ENCODE results near the gene MYL7. TPM values are rescaled to one million over a fixed set of nuclear protein-coding genes. Genes with fewer than 3 reads are reported as not detected.

MYL7 gene
- polyA plus RNA-seq, 3 donors, result 0.35 to 12.5 (median 4.5) TPM

DNA sequence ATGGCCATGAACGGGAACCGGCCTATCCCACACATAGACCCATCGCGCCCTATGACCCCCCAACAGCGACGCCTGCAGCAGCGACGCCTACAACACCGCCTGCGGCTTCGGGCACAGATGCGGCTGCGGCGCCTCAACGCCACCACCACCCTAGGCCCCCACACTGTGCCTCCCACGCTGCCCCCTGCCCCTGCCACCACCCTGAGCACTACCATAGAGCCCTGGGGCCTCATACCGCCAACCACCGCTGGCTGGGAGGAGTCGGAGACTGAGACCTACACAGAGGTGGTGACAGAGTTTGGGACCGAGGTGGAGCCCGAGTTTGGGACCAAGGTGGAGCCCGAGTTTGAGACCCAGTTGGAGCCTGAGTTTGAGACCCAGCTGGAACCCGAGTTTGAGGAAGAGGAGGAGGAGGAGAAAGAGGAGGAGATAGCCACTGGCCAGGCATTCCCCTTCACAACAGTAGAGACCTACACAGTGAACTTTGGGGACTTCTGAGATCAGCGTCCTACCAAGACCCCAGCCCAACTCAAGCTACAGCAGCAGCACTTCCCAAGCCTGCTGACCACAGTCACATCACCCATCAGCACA, 27.3 kb downstream of the MYL7 start:
- DNase-seq (ENCODE audit: low read depth in 3 of 3, low spot score in 2 of 3), result no peak

DNA sequence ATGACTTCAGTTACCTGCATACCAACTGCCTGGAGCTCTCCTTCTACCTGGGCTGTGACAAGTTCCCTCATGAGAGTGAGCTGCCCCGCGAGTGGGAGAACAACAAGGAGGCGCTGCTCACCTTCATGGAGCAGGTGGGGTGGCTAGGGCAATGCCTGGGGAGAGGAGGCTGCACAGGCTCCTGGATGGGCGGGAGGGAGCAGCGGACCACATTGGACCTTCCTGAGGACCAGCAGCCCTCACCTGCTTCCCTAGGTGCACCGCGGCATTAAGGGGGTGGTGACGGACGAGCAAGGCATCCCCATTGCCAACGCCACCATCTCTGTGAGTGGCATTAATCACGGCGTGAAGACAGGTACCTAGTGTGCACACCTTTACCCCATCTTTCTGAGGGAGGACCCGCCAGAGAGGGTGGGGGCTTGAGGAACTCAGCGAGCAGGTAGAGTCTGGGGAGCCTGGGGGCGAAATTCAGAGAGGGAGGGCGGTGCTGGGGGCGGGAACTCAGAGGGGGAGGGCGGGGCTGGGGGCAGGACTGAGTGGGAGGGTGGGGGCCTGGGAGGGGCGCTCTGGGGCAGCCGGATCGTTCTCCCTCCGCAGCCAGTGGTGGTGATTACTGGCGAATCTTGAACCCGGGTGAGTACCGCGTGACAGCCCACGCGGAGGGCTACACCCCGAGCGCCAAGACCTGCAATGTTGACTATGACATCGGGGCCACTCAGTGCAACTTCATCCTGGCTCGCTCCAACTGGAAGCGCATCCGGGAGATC, 28.0 kb downstream of the MYL7 start:
- no peak for DNase-seq (ENCODE audit: low read depth in 3 of 3, low spot score in 2 of 3)

DNA sequence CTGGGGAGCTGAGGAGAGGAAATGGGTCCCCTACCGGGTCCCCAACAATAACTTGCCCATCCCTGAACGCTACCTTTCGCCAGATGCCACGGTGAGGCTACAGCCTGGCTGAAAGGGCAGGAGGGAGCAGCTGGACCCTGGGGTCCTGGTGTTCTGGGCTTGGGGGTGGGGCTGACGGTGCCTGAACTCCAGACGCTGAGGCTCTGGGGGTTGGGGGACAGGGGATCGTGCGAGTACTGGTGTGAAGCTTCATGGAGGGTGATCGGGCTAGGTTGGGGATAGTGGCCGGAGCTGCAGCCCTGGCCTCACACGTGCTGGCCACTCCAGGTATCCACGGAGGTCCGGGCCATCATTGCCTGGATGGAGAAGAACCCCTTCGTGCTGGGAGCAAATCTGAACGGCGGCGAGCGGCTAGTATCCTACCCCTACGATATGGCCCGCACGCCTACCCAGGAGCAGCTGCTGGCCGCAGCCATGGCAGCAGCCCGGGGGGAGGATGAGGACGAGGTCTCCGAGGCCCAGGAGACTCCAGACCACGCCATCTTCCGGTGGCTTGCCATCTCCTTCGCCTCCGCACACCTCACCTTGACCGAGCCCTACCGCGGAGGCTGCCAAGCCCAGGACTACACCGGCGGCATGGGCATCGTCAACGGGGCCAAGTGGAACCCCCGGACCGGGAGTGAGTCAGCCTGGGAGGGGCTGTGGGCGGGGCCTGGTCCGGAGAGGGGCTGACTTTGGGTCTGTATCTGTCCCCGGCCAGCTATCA, 28.7 kb downstream of the MYL7 start:
- no peak for DNase-seq (ENCODE audit: low read depth in 3 of 3, low spot score in 2 of 3)

DNA sequence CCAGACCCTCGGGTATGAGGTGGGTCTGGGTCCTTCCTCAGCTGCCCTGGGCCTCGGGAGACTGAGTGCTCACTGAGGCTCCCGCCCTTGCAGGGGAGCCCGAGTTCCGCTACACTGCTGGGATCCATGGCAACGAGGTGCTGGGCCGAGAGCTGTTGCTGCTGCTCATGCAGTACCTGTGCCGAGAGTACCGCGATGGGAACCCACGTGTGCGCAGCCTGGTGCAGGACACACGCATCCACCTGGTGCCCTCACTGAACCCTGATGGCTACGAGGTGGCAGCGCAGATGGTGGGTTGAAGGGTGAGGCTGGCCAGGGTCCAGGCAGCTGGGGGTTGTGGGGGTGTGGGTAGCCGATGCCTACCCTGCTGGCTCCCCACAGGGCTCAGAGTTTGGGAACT, 29.4 kb downstream of the MYL7 start:
- DNase-seq (ENCODE audit: low read depth in 3 of 3, low spot score in 2 of 3), result no peak

DNA sequence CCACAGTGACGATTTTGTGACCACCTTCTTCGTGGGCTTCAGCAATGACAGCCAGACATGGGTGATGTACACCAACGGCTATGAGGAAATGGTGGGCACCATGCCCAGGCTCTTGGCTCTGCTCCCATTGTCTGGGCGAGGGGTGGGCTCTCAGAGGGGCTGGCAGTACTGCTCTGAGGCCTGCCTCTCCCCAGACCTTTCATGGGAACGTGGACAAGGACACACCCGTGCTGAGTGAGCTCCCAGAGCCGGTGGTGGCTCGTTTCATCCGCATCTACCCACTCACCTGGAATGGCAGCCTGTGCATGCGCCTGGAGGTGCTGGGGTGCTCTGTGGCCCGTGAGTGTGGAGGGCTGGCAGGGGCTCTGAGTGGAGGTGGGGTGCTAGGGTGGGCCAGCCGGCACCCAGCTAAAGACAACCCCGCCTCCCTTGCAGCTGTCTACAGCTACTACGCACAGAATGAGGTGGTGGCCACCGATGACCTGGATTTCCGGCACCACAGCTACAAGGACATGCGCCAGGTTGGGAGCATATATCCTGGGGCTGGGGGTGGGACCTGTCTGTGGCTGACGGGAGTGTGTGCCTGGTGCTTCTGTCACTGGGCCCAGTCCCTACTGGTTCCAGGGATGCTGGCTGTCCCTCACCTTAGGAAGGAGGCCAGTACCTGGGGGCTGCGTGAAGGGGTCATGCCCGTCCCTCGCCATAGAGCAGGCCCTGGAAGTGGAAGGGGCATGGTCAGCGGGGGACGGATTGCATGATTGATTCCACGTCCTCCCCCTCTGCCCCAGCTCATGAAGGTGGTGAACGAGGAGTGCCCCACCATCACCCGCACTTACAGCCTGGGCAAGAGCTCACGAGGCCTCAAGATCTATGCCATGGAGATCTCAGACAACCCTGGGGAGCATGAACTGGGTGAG, 30.2 kb downstream of the MYL7 start:
- no peak for DNase-seq (ENCODE audit: low read depth in 3 of 3, low spot score in 2 of 3)

DNA sequence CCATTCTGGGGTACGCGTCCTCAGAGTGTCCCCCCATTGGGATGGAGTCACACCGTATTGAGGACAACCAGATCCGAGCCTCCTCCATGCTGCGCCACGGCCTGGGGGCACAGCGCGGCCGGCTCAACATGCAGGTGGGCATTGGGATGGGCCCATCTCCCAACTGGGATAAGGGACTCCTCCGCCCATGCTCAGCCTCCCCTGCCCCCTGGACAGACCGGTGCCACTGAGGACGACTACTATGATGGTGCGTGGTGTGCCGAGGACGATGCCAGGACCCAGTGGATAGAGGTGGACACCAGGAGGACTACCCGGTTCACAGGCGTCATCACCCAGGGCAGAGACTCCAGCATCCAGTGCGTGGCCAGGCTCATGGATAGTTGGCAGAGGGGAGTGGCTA, 31.1 kb downstream of the MYL7 start:
- DNase-seq (ENCODE audit: low read depth in 3 of 3, low spot score in 2 of 3), result no peak

DNA sequence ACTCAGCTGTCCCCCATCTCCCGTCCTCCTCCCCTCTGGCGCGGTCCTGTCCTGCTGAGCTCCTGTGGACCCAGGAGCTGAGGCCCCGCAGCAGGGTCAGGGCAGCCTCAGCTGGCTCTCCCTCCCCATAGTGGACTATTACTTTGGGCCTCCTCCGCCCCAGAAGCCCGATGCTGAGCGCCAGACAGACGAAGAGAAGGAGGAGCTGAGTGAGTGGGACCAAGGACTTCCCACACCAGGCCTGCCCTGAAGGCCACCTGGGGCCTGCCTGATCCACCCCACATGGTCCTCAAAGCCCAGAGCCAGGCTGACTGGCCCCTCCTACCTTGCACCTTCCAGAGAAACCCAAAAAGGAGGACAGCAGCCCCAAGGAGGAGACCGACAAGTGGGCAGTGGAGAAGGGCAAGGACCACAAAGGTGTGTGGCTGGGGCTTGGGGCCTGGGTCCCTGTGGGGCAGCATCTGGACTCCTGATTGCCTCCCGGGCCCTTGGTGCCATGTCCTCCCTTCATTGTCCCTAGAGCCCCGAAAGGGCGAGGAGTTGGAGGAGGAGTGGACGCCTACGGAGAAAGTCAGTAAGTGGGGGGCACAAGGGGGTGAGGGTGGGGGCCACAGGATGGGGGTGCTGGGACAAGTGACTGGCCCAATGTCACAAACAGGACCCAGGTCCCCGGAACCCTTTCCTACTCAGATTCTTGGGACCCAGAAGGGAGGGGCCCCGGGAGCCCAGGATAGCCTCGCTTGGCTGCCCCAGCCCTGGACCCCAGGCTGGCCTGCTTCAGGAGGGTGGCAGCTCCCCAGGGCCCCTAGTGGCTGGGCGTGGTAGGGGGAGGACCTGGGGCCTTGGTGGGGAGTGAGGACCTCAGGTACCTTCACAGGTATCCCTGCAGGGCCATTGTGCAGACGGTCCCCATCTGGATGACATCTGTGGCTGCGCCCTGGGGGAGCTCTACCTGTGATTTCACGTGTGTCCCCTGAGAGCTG, 32.1 kb downstream of the MYL7 start:
- DNase-seq (ENCODE audit: low read depth in 3 of 3, low spot score in 2 of 3), result no peak

DNA sequence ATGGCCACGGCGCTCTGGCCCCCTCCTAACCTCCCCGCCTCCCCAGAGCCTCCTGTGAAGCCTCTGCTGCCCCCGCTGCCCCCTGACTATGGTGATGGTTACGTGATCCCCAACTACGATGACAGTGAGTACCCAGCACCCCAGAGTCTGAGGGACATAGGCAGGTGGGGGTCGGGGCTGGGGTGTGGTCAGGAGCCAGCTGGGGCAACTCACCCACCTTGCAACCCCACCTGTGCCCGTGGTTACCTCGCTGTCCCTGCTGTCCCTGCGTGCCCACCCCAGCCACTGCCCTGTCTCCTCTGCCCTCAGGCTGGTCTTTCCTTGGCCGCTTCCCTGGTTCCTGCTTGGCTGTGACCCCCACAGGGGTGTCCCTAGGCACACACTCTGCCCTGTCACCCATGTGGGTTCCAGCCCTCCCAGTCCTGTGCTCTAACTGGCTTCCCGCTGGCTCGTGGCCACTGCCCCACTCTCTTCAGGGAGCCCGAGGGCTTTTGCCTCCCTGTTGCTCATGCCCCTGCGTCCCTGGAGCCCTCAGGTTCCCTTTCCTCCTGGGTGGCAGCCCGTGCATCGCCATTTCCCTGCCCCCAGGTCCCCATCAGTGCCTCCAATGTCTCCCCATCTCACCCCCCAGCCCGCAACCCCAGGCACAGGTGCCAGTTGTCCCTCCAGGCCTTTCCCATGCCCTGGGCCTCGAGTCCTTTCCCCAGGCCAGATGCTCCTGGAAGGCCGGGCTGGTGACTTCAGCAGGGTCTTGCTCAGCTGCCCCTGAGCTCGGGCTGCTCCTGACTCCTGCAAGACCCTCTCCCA, 33.0 kb downstream of the MYL7 start:
- no peak for DNase-seq (ENCODE audit: low read depth in 3 of 3, low spot score in 2 of 3)

DNA sequence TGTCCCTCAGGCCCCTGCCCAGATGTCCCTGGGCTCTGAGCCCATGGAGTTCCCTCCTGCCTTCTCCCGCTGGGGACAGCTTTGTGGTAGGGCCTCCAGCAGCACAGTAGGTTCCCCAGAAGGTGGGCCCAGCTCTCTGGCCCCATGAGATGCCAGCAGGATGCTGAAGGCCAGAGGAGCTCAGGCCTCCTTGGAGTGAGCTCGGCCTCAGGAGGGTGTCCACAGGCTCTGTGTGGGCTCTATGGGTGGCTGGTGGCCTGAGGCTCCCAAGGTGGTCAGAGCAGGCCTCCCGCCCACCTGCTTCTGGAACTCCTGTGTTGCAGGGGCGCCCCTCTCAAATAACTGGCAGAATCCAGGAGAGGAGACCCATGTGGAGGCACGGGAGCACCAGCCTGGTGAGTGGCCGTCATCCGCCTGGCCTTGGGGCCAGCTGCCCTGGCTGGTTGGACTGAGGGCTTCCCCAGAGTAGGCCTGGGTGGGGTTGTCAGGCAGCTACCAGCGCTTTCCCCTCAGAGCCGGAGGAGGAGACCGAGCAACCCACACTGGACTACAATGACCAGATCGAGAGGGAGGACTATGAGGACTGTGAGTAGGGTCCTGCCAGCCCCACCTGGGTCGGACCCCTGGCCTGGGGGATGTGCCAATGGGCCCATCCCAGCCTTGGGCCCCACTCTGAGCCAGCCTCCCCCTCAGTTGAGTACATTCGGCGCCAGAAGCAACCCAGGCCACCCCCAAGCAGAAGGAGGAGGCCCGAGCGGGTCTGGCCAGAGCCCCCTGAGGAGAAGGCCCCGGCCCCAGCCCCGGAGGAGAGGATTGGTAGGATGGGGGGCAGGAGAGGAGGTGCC, 33.8 kb downstream of the MYL7 start:
- no peak for DNase-seq (ENCODE audit: low read depth in 3 of 3, low spot score in 2 of 3)

DNA sequence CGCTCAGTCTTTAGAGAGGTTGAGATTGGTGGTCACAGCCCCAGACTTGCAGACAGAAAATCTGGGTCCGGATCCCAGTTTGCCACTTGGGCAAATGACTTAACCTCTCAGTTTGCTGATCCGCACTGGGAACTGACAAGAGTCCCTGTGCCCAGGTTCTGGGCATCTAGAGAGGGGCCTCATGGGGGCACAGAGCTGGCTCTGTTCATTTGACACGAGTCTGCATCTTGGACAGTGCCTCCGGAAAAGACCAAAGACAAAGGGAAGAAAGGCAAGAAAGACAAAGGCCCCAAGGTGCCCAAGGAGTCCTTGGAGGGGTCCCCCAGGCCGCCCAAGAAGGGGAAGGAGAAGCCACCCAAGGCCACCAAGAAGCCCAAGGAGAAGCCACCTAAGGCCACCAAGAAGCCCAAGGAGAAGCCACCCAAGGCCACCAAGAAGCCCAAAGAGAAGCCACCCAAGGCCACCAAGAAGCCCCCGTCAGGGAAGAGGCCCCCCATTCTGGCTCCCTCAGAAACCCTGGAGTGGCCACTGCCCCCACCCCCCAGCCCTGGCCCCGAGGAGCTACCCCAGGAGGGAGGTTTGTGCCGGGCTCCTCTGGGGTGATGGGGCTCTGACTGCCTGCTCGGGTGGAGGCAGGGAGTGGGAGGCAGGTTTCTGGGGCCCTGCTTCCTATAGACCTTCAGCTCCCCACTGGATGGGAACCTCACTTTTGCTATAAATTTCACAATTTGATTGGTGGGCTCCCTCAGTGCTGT, 34.6 kb downstream of the MYL7 start:
- no peak for DNase-seq (ENCODE audit: low read depth in 3 of 3, low spot score in 2 of 3)

DNA sequence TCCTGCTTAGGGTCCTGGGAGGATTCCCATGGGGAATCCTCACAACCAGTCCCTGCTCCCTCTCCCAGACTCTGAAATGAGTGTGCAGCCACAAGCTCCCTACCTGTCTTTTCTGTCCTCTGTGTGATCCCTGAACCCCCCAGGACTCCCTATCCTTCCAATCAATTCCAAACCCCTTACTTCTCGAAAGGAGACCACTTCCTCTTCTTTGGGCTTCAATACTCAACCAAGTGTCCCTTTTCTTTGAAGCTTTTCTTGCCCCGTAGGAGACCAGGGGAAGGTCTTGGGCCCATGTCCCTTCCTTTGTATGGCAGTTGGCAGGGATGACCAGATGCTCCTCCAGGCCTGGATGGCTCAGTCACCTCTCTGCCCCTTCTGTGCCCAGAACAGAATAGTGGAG, 35.3 kb downstream of the MYL7 start:
- no peak for DNase-seq (ENCODE audit: low read depth in 3 of 3, low spot score in 2 of 3)

DNA sequence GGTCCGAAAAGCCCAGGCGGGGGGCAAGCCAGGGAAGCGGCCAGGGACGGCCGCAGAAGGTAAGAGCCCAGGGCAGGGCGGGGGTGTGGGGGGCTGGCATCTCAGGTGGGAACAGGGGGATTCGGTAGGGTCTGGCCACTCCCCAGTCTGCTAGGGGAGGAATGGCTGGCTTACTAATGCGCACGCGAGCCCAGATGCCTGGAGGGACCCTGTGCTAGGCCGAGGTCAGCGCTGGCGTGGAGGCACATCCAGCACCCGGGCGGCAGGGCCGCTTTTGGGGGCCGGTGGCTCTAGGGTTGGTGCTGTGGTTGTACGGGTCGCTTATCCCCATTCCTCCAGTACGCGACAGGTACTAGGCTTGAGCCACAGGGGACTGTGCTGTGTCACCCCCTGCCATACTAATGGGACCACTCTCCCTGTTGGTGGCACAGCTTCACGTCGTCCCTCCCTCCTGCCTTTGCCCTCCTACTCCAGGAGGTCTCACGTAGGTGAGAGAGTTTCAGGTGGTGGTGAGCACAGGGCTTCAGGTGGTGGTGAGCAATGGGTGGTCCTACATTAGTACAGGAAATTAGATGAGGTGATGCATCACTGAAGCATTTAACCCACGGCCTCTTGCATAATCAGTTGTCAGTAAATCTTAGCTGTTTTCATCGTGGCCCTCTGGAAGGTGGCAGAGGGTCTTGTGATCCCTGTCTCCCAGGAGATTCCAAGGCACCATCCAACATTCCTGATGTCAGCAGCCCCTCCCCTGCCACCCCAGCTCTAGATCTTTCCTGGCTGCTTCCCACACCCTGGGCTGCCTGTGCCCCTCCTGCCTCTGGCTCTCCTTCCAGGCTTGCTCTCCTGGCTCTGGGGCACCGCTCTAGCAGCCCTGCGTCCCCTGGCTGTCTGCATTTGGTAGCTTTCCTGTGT, 36.0 kb downstream of the MYL7 start:
- no peak for DNase-seq (ENCODE audit: low read depth in 3 of 3, low spot score in 2 of 3)

DNA sequence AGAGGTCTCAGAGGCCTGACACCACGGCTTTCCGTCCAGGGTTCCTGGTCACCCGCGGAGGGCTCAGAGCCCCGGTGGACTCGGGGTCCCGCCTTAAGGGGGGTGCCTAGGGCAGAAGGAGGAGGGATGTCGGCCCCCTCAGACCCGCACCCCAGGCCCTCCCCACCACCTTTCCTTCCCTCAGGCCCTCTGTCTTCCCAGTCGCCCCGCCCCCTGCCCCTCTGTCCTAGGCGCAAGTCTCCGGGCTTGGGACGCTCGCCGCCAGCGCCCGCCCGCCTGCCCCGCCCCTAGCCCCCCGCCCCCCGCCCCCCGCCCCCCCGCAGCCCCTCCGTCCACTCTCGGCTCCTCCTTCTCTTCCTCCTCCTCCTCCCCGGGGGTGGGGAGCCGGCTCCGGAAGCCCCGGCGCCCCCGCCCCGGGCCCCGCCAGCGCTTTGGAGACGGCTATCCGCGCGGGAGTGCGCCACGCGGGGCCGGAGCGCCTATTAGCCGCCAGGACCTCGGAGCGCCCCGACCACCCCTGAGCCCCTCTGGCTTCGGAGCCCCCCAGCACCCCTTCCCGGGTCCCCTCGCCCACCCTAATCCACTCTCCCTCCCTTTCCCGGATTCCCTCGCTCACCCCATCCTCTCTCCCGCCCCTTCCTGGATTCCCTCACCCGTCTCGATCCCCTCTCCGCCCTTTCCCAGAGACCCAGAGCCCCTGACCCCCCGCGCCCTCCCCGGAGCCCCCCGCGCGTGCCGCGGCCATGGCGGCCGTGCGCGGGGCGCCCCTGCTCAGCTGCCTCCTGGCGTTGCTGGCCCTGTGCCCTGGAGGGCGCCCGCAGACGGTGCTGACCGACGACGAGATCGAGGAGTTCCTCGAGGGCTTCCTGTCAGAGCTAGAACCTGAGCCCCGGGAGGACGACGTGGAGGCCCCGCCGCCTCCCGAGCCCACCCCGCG, 36.9 kb downstream of the MYL7 start, which contains the start of gene AEBP1:
TSS of gene AEBP1 (plus strand) at position 423 of the 937 bp plus-strand sequence. CDS start at position 744, 321 bp downstream.
- DNase-seq (ENCODE audit: low read depth in 3 of 3, low spot score in 2 of 3), result no peak

DNA sequence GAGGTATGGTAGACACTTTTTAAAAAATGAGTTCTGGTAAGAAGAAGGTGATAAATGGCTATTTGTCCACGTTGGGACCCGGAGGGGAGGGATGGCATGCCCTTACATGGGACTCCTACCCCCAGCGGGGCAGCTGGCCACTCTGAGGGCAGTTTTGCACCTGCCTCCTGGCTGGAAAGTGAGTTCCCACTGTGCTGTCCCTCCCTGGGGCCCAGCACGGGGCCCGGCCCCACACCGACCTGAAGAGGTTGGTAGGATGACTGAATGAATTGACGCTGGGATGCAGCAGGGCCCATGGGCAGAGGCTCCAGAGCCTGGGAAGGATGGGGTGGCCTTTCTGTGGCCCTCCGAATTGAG, 37.6 kb downstream of the MYL7 start:
- no peak for DNase-seq (ENCODE audit: low read depth in 3 of 3, low spot score in 2 of 3)
